ENCODE data around the gene TSPAN13.

- TF ChIP-seq CTCF (IDR thresholded peaks at IDR 0.05) = no peak
- no peak for TF ChIP-seq ZFX (IDR thresholded peaks at IDR 0.05; ENCODE audit: borderline replicate concordance)
These were observed 22.5 kb downstream of the TSPAN13 start for GRCh38 chr7:16776053-16776452.
